Measurements from ENCODE around the gene NEK11.

NEK11 gene

DNA sequence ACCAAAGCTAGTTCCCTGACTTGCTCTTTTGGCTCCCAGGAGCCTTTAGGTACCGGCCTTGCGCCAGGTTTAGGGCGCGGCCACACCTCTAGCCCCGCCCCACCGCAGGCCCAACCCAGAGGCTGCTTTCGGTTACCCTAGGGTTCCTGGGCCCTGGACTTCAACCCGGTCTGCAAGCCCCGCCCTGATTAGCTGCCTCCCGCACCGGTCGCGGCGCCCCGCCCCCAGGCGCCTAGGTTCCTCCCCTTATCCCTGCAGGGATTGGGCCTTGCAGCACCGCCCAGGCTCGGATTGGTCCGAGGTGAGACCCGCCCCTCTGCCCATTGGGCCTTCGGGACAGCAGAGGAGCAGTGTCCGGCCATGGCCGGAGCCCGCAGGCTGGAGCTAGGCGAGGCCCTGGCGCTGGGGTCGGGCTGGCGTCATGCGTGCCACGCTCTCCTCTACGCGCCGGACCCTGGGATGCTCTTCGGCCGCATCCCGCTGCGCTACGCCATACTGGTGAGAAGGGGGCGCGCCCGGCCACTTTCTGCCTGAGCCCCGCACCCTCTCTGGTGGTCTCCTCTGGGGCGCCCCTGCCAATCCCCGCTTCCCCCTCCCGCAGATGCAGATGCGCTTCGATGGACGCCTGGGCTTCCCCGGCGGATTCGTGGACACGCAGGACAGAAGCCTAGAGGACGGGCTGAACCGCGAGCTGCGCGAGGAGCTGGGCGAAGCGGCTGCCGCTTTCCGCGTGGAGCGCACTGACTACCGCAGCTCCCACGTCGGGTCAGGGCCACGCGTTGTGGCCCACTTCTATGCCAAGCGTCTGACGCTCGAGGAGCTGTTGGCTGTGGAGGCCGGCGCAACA, 355.0 kb downstream of the NEK11 start, which contains the start of gene NUDT16:
NUDT16 (plus strand) TSS at position 330 of the 847 bp plus-strand sequence; CDS start at position 361, 31 bp downstream.
- TF ChIP-seq ZNF274 (IDR thresholded peaks at IDR 0.05; ENCODE audit: low read depth, low read length), result no peak
- H3K4me3 ChIP-seq (ENCODE audit: low read length), result peak within 1 kb of the TSS; percentile 72

DNA sequence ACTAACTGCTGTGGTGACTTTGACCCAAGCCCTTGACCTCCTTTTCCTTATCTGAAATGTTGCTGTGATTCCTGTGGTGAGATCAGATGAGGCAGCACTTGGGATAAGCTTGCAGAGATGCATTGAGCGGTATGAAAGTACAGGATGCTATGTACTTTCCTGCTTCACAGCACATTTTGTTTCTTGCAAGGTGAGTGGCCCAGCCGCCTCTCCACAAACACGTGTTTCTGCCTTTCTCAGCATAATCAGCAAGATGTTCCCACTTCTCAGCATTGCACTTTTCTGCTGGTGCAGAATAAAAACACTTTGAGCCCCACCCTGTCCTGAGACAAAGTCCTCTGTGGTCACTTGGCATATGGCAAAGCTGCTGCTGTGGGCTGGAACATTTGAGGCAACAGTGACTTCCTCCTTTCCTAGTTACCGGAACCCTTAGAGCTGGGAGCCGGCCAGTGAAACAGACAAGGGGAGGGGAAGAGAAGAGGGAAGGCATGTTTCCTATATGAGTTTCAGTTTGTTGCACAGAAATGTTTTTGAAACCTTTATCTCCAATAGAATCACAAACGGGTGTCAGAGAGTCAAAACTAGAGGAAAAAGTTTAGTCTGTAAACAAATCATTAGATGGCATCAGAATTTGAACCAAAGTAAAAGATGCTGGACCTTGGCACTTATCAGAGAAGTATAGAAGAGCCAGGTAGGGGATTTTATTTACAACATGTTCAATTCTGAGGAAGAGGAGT, 359.9 kb downstream of the NEK11 start:
- no peak for TF ChIP-seq ZNF274 (IDR thresholded peaks at IDR 0.05; ENCODE audit: low read depth, low read length)
- no peak overlapping the region for H3K4me3 ChIP-seq (ENCODE audit: low read length)

DNA sequence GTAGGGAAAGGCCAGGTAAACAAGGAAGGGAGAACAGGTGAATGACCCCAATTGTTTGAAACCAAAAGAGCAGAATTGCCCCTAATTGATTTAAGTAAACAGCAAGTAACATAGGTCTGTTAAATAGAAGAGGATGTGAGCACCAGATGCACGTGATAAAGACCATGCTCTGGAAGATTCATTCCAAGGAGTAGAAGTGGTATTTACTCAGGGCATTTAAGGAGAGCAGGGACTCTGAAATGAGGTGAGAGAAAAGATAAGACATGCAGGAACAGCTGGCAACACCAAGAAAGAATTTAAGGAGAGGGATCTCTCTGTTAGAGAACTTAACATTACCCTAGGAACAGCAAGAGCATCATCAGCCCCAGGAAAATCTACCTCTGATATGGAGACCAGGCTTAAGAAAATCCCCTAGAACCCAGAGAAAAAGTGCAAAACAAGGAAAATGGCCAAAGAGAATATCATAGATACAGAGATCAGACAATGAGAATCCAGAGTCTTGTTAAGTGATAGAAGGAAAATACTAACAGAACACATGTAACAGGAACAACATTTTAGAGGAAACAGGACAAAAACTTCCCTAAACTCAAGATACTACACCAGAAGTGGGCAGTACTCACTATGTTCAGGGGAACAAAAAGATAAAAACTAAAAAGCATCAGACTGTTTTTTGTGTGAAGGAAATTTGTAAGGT, 361.3 kb downstream of the NEK11 start:
- no peak for TF ChIP-seq ZNF274 (IDR thresholded peaks at IDR 0.05; ENCODE audit: low read depth, low read length)

DNA sequence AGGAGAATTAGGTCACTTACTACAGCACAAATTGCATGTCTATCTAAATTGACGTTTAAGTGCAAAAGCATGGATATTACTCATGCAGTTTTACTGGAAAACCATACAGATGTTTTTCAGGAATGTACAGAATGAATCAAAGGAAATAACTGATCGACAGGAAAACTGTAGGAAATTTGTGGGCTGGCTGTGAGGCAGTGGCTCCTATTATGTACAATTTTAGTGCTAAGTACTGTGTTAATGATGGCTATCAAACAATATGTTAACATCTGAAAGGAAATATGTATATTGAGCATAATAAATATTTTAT, 361.8 kb downstream of the NEK11 start:
- TF ChIP-seq ZNF274 (IDR thresholded peaks at IDR 0.05; ENCODE audit: low read depth, low read length), result no peak
- no peak overlapping the region for H3K4me3 ChIP-seq (ENCODE audit: low read length)

More for the DNA sequence above, 361.3 kb downstream of the NEK11 start:
- no peak overlapping the region for H3K4me3 ChIP-seq (ENCODE audit: low read length)

DNA sequence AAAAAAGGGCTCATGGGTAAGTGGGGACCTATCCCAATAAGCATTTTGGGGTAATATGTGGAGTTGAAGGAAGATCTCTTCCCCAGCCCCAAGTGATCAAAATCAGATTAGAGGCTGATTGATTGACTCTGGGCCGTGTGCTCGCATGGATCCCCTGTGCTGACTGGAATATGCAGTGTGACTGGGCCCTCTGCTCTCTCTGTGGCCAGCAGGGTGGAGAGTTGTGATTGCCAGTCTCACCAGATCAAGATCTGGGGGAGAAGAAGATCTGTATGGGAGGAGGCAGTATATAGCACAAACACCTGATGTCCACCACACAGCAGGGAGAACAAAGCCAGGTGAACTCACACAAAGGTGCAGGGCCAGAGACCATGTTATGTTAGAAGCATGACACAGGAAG, 363.7 kb downstream of the NEK11 start:
- H3K4me3 ChIP-seq (ENCODE audit: low read length), result no peak overlapping the region

DNA sequence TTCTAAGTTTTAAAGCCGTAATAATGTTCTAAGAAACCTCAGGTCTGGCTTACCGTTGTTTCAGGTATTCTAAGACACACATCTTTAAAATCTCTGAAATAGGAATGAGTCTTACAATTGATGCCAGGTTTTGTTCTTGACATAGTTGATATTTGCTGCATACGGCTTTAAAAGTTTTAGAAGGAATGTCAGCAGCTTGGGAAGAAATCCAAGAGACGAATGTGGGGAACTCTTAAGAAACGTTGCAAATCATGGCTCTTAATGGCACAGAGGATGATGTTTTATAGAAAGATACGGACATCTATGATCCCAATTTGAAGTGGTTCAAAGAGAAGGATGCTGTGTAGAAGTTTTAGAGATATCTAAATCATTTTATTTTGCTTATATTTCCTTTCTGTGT, 366.4 kb downstream of the NEK11 start:
- no peak for TF ChIP-seq ZNF274 (IDR thresholded peaks at IDR 0.05; ENCODE audit: low read depth, low read length)
- H3K4me3 ChIP-seq (ENCODE audit: low read length), result no peak overlapping the region

More for the DNA sequence above, 363.7 kb downstream of the NEK11 start:
- no peak for TF ChIP-seq ZNF274 (IDR thresholded peaks at IDR 0.05; ENCODE audit: low read depth, low read length)

DNA sequence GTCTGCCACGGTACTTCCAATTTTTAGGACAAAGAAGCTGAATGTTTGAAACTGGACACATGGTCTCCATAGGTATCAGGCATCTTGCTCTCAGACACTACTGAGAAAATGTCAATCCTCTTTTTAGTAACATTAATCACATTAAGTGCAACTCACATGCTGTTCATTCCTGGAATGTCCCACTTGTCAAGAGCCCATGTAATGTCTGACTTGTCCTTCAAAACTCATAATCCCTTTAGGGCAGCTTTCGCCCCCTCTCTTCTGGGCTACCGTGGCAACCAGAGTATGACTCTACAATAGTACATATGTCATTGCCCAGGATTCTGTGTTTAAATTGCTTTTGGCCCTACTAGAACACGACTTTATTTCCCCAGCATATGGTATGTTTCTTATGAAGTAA, 367.2 kb downstream of the NEK11 start:
- TF ChIP-seq ZNF274 (IDR thresholded peaks at IDR 0.05; ENCODE audit: low read depth, low read length), result no peak
- no peak overlapping the region for H3K4me3 ChIP-seq (ENCODE audit: low read length)

DNA sequence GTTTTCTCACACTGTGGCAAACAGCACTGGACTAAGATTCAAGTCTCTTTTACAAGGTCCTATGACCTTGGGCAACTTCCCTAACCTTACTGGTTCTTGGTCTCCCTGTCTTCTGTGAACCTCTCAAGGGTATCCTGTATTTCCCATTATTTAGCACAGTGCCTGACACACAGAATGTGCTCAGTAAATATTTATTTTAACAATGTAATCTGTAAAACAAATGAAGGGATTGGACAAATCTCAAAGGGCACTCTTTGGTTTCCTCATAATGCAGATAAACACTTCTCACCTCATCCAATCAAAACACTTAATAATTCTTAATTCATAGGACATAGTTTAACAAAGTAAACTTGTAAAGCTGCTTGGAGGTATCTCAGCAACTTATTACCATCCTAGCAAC, 367.7 kb downstream of the NEK11 start:
- TF ChIP-seq ZNF274 (IDR thresholded peaks at IDR 0.05; ENCODE audit: low read depth, low read length), result no peak
- no peak overlapping the region for H3K4me3 ChIP-seq (ENCODE audit: low read length)

DNA sequence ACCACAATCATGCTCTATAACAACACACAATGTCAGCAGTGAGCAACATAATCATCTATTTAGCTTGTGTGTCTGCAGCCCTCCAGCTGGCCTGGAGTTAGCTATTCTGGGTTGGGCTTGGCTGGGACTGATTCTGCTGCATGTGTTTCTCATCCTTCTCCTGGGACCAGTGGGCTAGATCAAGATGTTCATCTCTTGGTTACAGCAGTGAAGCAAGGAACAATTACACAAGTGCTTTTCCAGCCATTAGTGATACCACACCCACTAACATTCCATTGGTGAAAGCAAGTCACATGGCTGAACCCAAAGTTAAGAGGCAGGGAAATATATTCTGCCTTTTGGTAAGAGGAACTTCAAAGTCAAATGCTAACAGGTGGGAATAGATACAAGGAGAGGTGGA, 369.5 kb downstream of the NEK11 start:
- no peak overlapping the region for H3K4me3 ChIP-seq (ENCODE audit: low read length)
- no peak for TF ChIP-seq ZNF274 (IDR thresholded peaks at IDR 0.05; ENCODE audit: low read depth, low read length)

DNA sequence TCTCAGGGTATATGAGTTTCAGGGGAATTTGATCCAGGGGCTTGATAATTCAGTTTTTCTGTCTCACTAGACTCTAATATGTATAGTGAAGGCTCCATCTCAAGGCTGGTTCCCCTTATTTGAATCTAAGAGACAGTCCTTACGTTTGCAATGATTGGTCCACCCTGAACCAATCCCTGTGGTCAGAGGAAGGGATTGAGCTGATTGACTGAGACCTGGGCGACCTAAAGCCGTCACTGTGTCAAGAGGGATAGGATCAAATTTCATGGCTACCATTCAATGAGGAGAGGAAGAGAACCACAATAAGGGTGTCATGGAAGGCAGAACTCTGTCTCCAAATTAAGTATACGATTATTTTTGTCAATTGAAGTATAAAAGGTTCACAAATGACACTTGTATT, 371.2 kb downstream of the NEK11 start:
- no peak overlapping the region for H3K4me3 ChIP-seq (ENCODE audit: low read length)
- TF ChIP-seq ZNF274 (IDR thresholded peaks at IDR 0.05; ENCODE audit: low read depth, low read length), result no peak

All from GM08714 (cell line).